Vagina (tissue), 2 donors: ENCODE measurements around the gene PTCH2. TPM values are rescaled to one million over a fixed set of nuclear protein-coding genes. Genes with fewer than 3 reads are reported as not detected.

ENCODE experiments used
- DNase-seq, 2 donors: peaks; one replicate each; pipeline ENCODE4 v3.0.0-alpha.2; 2017; ENCODE audit errors: extremely low spot score in 2 of 2
- H3K27ac ChIP-seq: fragments of 200-600 bp; sonication (generic); one replicate; pipeline ENCODE4 v1.5.1; 2019
- H3K27me3 ChIP-seq: fragments of 200-600 bp; sonication (generic); one replicate; pipeline ENCODE4 v1.5.1; 2019
- H3K36me3 ChIP-seq, 2 donors: fragments of 200-600 bp; sonication (generic); one replicate each; pipeline ENCODE4 v1.5.1; 2017 to 2019
- H3K4me1 ChIP-seq: fragments of 200-600 bp; sonication (generic); one replicate; pipeline ENCODE4 v1.5.1; 2019
- H3K4me3 ChIP-seq, 2 donors: fragments of 200-600 bp; sonication (generic); 1 replicate in 1 of 2; 2 replicates in 1 of 2; pipeline ENCODE4 v1.5.1; 2016 to 2019
- H3K9me3 ChIP-seq: fragments of 200-600 bp; sonication (generic); one replicate; pipeline ENCODE4 v1.5.1; 2019
- CTCF ChIP-seq, 3 experiments: fragments of 450-650 bp in 2 of 3; fragments of 200-600 bp in 1 of 3; sonication (generic) in 1 of 3; IDR thresholded peaks; one replicate each; pipeline ENCODE4 v1.5.1; 2017 to 2019; ENCODE audit warnings: antibody characterized with exemption in 3 of 3, mild to moderate bottlenecking in 2 of 3, moderate library complexity in 2 of 3
- POLR2A ChIP-seq, 2 donors: fragments of 450-650 bp; IDR thresholded peaks; one replicate each; pipeline ENCODE4 v1.6.1; 2017; ENCODE audit warnings: antibody characterized with exemption in 2 of 2, mild to moderate bottlenecking in 2 of 2, moderate library complexity in 2 of 2
- POLR2AphosphoS5 ChIP-seq, 2 donors: sonication (generic); formaldehyde crosslinking; IDR thresholded peaks; one replicate each; pipeline ENCODE4 v1.9.0; 2017; ENCODE audit warnings: antibody characterized with exemption in 2 of 2, mild to moderate bottlenecking in 2 of 2, low read depth in 1 of 2; ENCODE audit not compliant: insufficient read depth in 1 of 2
- intact Hi-C: fragments of 100-400 bp; cut with DNase I; formaldehyde crosslinking; loops from one replicate; pipeline ENCODE4 v1.15.1; 2023
- total RNA-seq: library from RNA; depleted of rRNA; stranded (reverse); fragments of >200 nt; gene quantifications from one replicate; pipeline ENCODE4 v1.2.3, GENCODE V29; 2016

The PTCH2 gene
- total RNA-seq, 1 donor from 2014 or later = 0.98 TPM

GRCh38 chr1:44822981-44823451 lies 20.0 kb downstream of the PTCH2 start:
- peaks cover 39% of the 10 kb centered on the region for H3K4me1 ChIP-seq
- no peak for TF ChIP-seq POLR2AphosphoS5 (IDR thresholded peaks at IDR 0.05; ENCODE audit: insufficient read depth in 1 of 2, low read depth in 1 of 2)
- TF ChIP-seq POLR2A (IDR thresholded peaks at IDR 0.05) = no peak
- no peak for TF ChIP-seq CTCF (IDR thresholded peaks at IDR 0.05)
- intact Hi-C loops = loop anchor here (10.0 kb wide), 1 partner anchor 482 kb away; no protein-coding TSS in a partner anchor
- no peaks in the 10 kb centered on the region for H3K9me3 ChIP-seq
- no peak overlapping the region for H3K27ac ChIP-seq
- H3K4me3 ChIP-seq = no peak overlapping the region
- H3K27me3 ChIP-seq = no peaks in the 10 kb centered on the region
- no peak for DNase-seq
- H3K36me3 ChIP-seq = no peaks in the 10 kb centered on the region

- H3K27me3 ChIP-seq = no peaks in the 10 kb centered on the region
- intact Hi-C loops = loop anchor here (10.0 kb wide), 1 partner anchor 483 kb away; no protein-coding TSS in a partner anchor
- H3K36me3 ChIP-seq = no peaks in the 10 kb centered on the region
- H3K4me3 ChIP-seq = no peak overlapping the region
- no peak for DNase-seq
- H3K9me3 ChIP-seq = no peaks in the 10 kb centered on the region
- TF ChIP-seq POLR2A (IDR thresholded peaks at IDR 0.05) (no peak), CTCF (IDR thresholded peaks at IDR 0.05) (no peak), POLR2AphosphoS5 (IDR thresholded peaks at IDR 0.05; ENCODE audit: insufficient read depth in 1 of 2, low read depth in 1 of 2) (no peak)
- peak overlapping the region; percentile 9 for H3K27ac ChIP-seq
- peaks cover 37% of the 10 kb centered on the region for H3K4me1 ChIP-seq
These were observed 20.8 kb downstream of the PTCH2 start for GRCh38 chr1:44822131-44822701.

- no peak for DNase-seq
- H3K27ac ChIP-seq = no peak overlapping the region
These were observed 21.8 kb downstream of the PTCH2 start for GRCh38 chr1:44821240-44821715.

GRCh38 chr1:44820328-44821239 lies 22.5 kb downstream of the PTCH2 start:
- peaks cover 23% of the 10 kb centered on the region for H3K4me1 ChIP-seq
- no peaks in the 10 kb centered on the region for H3K9me3 ChIP-seq
- peak overlapping the region; percentile 54 to 57 for H3K4me3 ChIP-seq
- no peaks in the 10 kb centered on the region for H3K27me3 ChIP-seq
- DNase-seq = no peak
- TF ChIP-seq POLR2A (IDR thresholded peaks at IDR 0.05) = no peak
- TF ChIP-seq POLR2AphosphoS5 (IDR thresholded peaks at IDR 0.05; ENCODE audit: insufficient read depth in 1 of 2, low read depth in 1 of 2) = peak in 1 of 2 donors; percentile 17
- intact Hi-C loops = loop anchor here (10.0 kb wide), 1 partner anchor 484 kb away; no protein-coding TSS in a partner anchor
- H3K27ac ChIP-seq = peak overlapping the region; percentile 94
- no peaks in the 10 kb centered on the region for H3K36me3 ChIP-seq

More at GRCh38 chr1:44821240-44821715, 21.8 kb downstream of the PTCH2 start:
- H3K4me1 ChIP-seq = peaks cover 28% of the 10 kb centered on the region
- H3K4me3 ChIP-seq = no peak overlapping the region
- no peaks in the 10 kb centered on the region for H3K9me3 ChIP-seq
- no peaks in the 10 kb centered on the region for H3K27me3 ChIP-seq
- TF ChIP-seq POLR2A (IDR thresholded peaks at IDR 0.05) (no peak), POLR2AphosphoS5 (IDR thresholded peaks at IDR 0.05; ENCODE audit: insufficient read depth in 1 of 2, low read depth in 1 of 2) (no peak)
- no peaks in the 10 kb centered on the region for H3K36me3 ChIP-seq
- intact Hi-C loops = loop anchor here (10.0 kb wide), 1 partner anchor 484 kb away; no protein-coding TSS in a partner anchor

GRCh38 chr1:44819608-44820327 lies 23.3 kb downstream of the PTCH2 start:
- intact Hi-C loops = loop anchor here (10.0 kb wide), 1 partner anchor 485 kb away; no protein-coding TSS in a partner anchor

More at GRCh38 chr1:44819608-44820327, 23.3 kb downstream of the PTCH2 start:
- Histone ChIP-seq H3K9me3 (no peaks in the 10 kb centered on the region), H3K4me1 (peaks cover 23% of the 10 kb centered on the region), H3K36me3 (no peaks in the 10 kb centered on the region), H3K27ac (peak overlapping the region; percentile 94), H3K27me3 (no peaks in the 10 kb centered on the region), H3K4me3 (peak overlapping the region; percentile 54 to 57)
- no peak for TF ChIP-seq CTCF (IDR thresholded peaks at IDR 0.05)
- TF ChIP-seq POLR2A (IDR thresholded peaks at IDR 0.05) = peak in 1 of 2 donors; percentile 64
- TF ChIP-seq POLR2AphosphoS5 (IDR thresholded peaks at IDR 0.05; ENCODE audit: insufficient read depth in 1 of 2, low read depth in 1 of 2) = peak; percentile 88 to 91
- DNase-seq = peak in 1 of 2 donors; percentile 95
